Glutamatergic neuron (in vitro differentiated cells): ENCODE data around the gene OBI1. TPM values are rescaled to one million over a fixed set of nuclear protein-coding genes. Genes with fewer than 3 reads are reported as not detected.

Experiments used
- DNase-seq: peaks from one replicate; pipeline ENCODE4 v3.0.0; 2022
- H3K27ac Mint-ChIP-seq: one replicate; pipeline ENCODE4 v1.8.0; 2020; ENCODE audit warnings: mild to moderate bottlenecking, mixed read lengths, inconsistent platforms; ENCODE audit not compliant: unreplicated experiment
- H3K27me3 Mint-ChIP-seq: one replicate; pipeline ENCODE4 v1.8.0; 2020; ENCODE audit warnings: mild to moderate bottlenecking, moderate library complexity, mixed read lengths, inconsistent platforms; ENCODE audit not compliant: unreplicated experiment
- H3K36me3 Mint-ChIP-seq: one replicate; pipeline ENCODE4 v1.8.0; 2020; ENCODE audit warnings: mild to moderate bottlenecking, mixed read lengths, inconsistent platforms; ENCODE audit not compliant: unreplicated experiment
- H3K4me1 Mint-ChIP-seq: one replicate; pipeline ENCODE4 v1.8.0; 2020; ENCODE audit warnings: mild to moderate bottlenecking, low read depth, mixed read lengths, inconsistent platforms; ENCODE audit not compliant: unreplicated experiment
- H3K4me3 Mint-ChIP-seq: one replicate; pipeline ENCODE4 v1.8.0; 2020; ENCODE audit warnings: mild to moderate bottlenecking, mixed read lengths, inconsistent platforms; ENCODE audit not compliant: unreplicated experiment
- H3K9me3 Mint-ChIP-seq: one replicate; pipeline ENCODE4 v1.8.0; 2020; ENCODE audit warnings: mild to moderate bottlenecking, moderate library complexity, mixed read lengths, inconsistent platforms; ENCODE audit not compliant: unreplicated experiment
- CTCF ChIP-seq: fragments of 200-600 bp; sonication (generic); IDR thresholded peaks from one replicate; pipeline ENCODE4 v1.5.0; 2021; ENCODE audit not compliant: partially characterized antibody, unreplicated experiment
- total RNA-seq: library from RNA; stranded (reverse); fragmentation: NEBNext Ultra II Directional; extraction: Animal tissue kit (Norgen Biotek cat#: 25700); gene quantifications from one replicate; pipeline ENCODE4 v1.2.1, GENCODE V29; 2021; ENCODE audit not compliant: unreplicated experiment

Gene OBI1
- total RNA-seq, 1 donor from 2014 or later, result 16.7 TPM

GRCh38 chr13:78592584-78592983 lies 66.4 kb downstream of the OBI1 start:
- Mint-ChIP-seq H3K4me1 (peaks cover 64% of the 10 kb centered on the region), H3K36me3 (no peaks in the 10 kb centered on the region), H3K9me3 (peaks cover 23% of the 10 kb centered on the region), H3K27ac (peak overlapping the region; percentile 86), H3K4me3 (peak overlapping the region; percentile 70), H3K27me3 (peaks cover 14% of the 10 kb centered on the region)
- peak; percentile 45 for DNase-seq
- TF ChIP-seq CTCF, result no peak

- DNase-seq, result no peak
- no peak for TF ChIP-seq CTCF
- H3K36me3 Mint-ChIP-seq, result no peaks in the 10 kb centered on the region
- H3K27ac Mint-ChIP-seq, result peak overlapping the region; percentile 39
- peaks cover 11% of the 10 kb centered on the region for H3K27me3 Mint-ChIP-seq
- H3K4me3 Mint-ChIP-seq, result no peak overlapping the region
- H3K4me1 Mint-ChIP-seq, result peaks cover 62% of the 10 kb centered on the region
- H3K9me3 Mint-ChIP-seq, result peaks cover 12% of the 10 kb centered on the region
These were observed 69.7 kb downstream of the OBI1 start for GRCh38 chr13:78589206-78589605.

GRCh38 chr13:78587395-78587794 lies 71.6 kb downstream of the OBI1 start:
- H3K4me3 Mint-ChIP-seq, result peak overlapping the region; percentile 14
- peaks cover 7% of the 10 kb centered on the region for H3K27me3 Mint-ChIP-seq
- TF ChIP-seq CTCF, result no peak
- H3K36me3 Mint-ChIP-seq, result no peaks in the 10 kb centered on the region
- peaks cover 47% of the 10 kb centered on the region for H3K4me1 Mint-ChIP-seq
- H3K27ac Mint-ChIP-seq, result no peak overlapping the region
- no peak for DNase-seq
- H3K9me3 Mint-ChIP-seq, result peaks cover 9% of the 10 kb centered on the region

GRCh38 chr13:78586706-78587105 lies 72.2 kb downstream of the OBI1 start:
- Mint-ChIP-seq H3K9me3 (peaks cover 4% of the 10 kb centered on the region), H3K27ac (no peak overlapping the region), H3K36me3 (no peaks in the 10 kb centered on the region), H3K4me1 (peaks cover 41% of the 10 kb centered on the region), H3K4me3 (peak overlapping the region; percentile 58), H3K27me3 (peaks cover 3% of the 10 kb centered on the region)
- no peak for DNase-seq
- TF ChIP-seq CTCF, result peak; percentile 61

- Mint-ChIP-seq H3K27ac (no peak overlapping the region), H3K4me1 (peaks cover 11% of the 10 kb centered on the region)
- no peak for TF ChIP-seq CTCF
These were observed 82.7 kb downstream of the OBI1 start for GRCh38 chr13:78576261-78576660.

More at GRCh38 chr13:78576261-78576660, 82.7 kb downstream of the OBI1 start:
- Mint-ChIP-seq H3K4me3 (no peak overlapping the region), H3K27me3 (no peaks in the 10 kb centered on the region), H3K9me3 (no peaks in the 10 kb centered on the region), H3K36me3 (no peaks in the 10 kb centered on the region)
- no peak for DNase-seq
